ENCODE data around the gene CLSTN3. TPM values are rescaled to one million over a fixed set of nuclear protein-coding genes. Genes with fewer than 3 reads are reported as not detected.

The CLSTN3 gene
- total RNA-seq, 1 experiment from 2014 or later = 40.2 TPM

DNA sequence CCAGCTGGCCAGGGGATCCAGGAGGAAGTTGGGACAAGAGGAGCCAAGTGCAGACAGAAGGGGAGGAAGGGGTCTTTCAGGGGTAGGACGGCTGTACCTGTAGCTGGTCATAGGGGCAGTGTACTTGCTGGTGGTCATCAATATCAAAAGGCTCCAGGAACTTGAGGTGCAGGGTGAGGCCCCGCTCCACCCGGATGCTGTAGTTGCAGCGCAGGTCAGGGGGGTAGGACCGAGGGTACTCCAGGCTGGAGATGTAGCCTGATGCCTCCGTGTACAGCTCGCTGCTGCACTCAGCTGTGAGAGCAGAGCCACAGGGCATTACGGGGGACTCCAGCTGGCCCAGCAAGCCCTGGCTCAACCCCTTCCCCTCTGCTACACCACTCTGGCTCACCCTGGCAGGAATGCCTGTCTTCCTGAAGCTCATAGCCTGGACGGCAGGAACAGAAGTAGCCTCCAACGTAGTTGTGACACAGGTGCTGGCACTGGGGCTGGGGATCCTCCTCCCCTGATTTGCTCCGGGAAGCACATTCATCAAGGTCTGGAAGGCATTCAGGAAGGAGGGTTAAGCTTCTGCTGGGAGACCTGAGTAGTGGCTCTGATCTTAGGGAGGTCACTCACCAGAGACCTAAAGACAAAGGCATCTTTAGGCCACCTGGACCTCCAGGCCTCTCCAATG lies 40.8 kb upstream of the CLSTN3 start:
- H3K9me3 Mint-ChIP-seq (ENCODE audit: unreplicated experiment) = no peaks in the 10 kb centered on the region
- no TSS peak for BruUV-seq (replicated peaks)
- H3K36me3 ChIP-seq (ENCODE audit: control insufficient read depth, insufficient read depth, low read length) = no peaks in the 10 kb centered on the region
- intact Hi-C loops (cut with micrococcal nuclease; ENCODE audit: unreplicated experiment) = no loop called here
- H3K27ac Mint-ChIP-seq (ENCODE audit: unreplicated experiment) = no peak overlapping the region
- peaks cover 5% of the 10 kb centered on the region; the same call in 1 of the 2 replicates for H3K4me1 ChIP-seq
- H3K27me3 Mint-ChIP-seq (ENCODE audit: insufficient read depth, unreplicated experiment) = no peaks in the 10 kb centered on the region
- no peaks in the 10 kb centered on the region for H3K4me1 Mint-ChIP-seq (ENCODE audit: low read depth, unreplicated experiment)
- CTCF ChIA-PET = interaction anchor here (0.6 to 2.1 kb wide), 4 partner anchors 19 to 143 kb away, joined by 3 to 4 read pairs (median 3); partner anchors contain the start of gene C1S
- TF ChIP-seq, protein P1, sequence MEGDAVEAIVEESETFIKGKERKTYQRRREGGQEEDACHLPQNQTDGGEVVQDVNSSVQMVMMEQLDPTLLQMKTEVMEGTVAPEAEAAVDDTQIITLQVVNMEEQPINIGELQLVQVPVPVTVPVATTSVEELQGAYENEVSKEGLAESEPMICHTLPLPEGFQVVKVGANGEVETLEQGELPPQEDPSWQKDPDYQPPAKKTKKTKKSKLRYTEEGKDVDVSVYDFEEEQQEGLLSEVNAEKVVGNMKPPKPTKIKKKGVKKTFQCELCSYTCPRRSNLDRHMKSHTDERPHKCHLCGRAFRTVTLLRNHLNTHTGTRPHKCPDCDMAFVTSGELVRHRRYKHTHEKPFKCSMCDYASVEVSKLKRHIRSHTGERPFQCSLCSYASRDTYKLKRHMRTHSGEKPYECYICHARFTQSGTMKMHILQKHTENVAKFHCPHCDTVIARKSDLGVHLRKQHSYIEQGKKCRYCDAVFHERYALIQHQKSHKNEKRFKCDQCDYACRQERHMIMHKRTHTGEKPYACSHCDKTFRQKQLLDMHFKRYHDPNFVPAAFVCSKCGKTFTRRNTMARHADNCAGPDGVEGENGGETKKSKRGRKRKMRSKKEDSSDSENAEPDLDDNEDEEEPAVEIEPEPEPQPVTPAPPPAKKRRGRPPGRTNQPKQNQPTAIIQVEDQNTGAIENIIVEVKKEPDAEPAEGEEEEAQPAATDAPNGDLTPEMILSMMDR (IDR thresholded peaks at IDR 0.05; ENCODE audit: insufficient read depth in 1 of 2, low read depth in 1 of 2, low read length in 1 of 2, severe bottlenecking in 1 of 2, unreplicated experiment in 1 of 2) = no peak
- POLR2A ChIA-PET = interaction anchor here (1.7 kb wide), 1 partner anchor 145 kb away, joined by 4 read pairs; the partner anchor contains the start of gene C12orf57
- DNase-seq = peak in 1 of 2 experiments; percentile 31
- peaks cover 5% of the 10 kb centered on the region for H3K36me3 Mint-ChIP-seq (ENCODE audit: insufficient read depth, unreplicated experiment)
- H3K4me3 Mint-ChIP-seq (ENCODE audit: unreplicated experiment) = no peak overlapping the region
- H3K9me3 ChIP-seq = no peaks in the 10 kb centered on the region
- no peaks in the 10 kb centered on the region for H3K27me3 ChIP-seq (replicated peaks; ENCODE audit: control insufficient read depth, insufficient read depth, low read length)
- no peak overlapping the region for H3K4me3 ChIP-seq (ENCODE audit: low read depth, low read length)

DNA sequence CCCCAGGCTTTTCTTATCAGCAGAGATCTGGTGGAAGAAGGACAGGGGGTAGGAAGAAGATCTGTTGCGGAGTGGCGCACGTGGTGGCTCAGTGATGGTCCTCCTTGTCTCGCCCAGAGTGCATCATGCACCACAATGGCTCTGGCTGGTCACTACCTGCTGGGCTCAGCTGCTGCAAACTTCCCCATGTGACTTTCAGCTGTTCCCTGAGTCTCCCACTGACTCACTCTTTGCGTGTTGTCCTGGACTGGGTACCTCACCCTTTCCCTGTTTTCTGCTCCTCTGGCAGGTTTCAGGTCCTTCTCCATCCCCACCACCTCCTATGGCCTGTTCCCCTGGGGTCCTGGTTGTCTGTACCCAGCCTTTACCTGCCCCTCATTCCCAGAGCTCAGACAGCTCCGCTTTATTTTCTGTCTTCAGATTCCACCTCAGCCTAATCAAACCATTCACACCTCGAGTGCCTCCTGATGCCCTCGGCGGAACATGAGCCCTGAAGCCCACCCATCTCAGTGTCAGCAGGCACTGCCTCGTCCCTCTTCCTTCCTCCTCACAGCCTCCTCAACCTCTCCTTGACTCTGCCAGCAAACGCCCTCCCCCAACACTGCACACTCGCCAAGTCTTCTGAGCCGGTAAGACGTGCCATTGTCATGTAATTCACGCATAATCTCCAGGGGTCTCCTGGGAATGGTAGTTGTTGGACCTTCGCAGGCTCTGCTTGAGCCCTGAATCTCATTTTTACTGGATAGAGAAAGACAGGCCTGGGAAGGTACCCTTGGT lies 39.8 kb upstream of the CLSTN3 start:
- H3K36me3 Mint-ChIP-seq (ENCODE audit: insufficient read depth, unreplicated experiment) = peaks cover 9% of the 10 kb centered on the region
- Histone ChIP-seq H3K36me3 (ENCODE audit: control insufficient read depth, insufficient read depth, low read length) (no peaks in the 10 kb centered on the region), H3K9me3 (no peaks in the 10 kb centered on the region), H3K4me1 (peaks cover 5% of the 10 kb centered on the region; the same call in 1 of the 2 replicates), H3K4me3 (ENCODE audit: low read depth, low read length) (no peak overlapping the region), H3K27me3 (replicated peaks; ENCODE audit: control insufficient read depth, insufficient read depth, low read length) (no peaks in the 10 kb centered on the region)
- no peak overlapping the region for H3K27ac Mint-ChIP-seq (ENCODE audit: unreplicated experiment)
- H3K4me3 Mint-ChIP-seq (ENCODE audit: unreplicated experiment) = no peak overlapping the region
- H3K4me1 Mint-ChIP-seq (ENCODE audit: low read depth, unreplicated experiment) = no peaks in the 10 kb centered on the region
- TF ChIP-seq, protein P1 (IDR thresholded peaks at IDR 0.05; ENCODE audit: insufficient read depth in 1 of 2, low read depth in 1 of 2, low read length in 1 of 2, severe bottlenecking in 1 of 2, unreplicated experiment in 1 of 2) = no peak
- no TSS peak for BruUV-seq (replicated peaks)
- POLR2A ChIA-PET = interaction anchor here (1.7 kb wide), 1 partner anchor 146 kb away, joined by 4 read pairs; the partner anchor contains the start of gene C12orf57
- DNase-seq = no peak
- CTCF ChIA-PET = interaction anchor here (1.0 to 2.1 kb wide), 5 partner anchors 18 to 146 kb away, joined by 3 to 9 read pairs (median 4); partner anchors contain the start of gene C1S
- no peaks in the 10 kb centered on the region for H3K9me3 Mint-ChIP-seq (ENCODE audit: unreplicated experiment)
- no peaks in the 10 kb centered on the region for H3K27me3 Mint-ChIP-seq (ENCODE audit: insufficient read depth, unreplicated experiment)
- intact Hi-C loops (cut with micrococcal nuclease; ENCODE audit: unreplicated experiment) = loop anchor here (5.0 kb wide), 2 partner anchors 73 to 128 kb away; partner anchors contain the start of gene LPCAT3

DNA sequence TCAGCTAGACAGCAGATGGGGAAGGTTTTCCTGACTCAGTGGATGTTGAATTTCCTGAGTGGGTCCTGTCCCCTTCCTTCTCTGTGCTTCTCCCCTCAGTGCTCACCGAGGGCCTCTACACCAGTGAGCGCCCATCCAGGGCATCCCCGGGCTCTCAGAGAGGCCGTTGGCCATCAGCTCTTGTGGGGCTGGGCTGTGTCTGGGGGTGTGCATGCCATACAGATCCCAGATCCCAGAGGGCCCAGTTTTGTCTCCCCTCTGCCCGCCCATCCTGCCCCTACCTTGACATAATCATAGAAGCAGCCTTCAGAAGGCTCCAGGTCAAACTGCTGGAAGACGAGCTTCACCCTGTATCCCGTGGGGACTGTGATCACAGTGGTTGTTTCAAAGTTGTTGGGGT lies 39.0 kb upstream of the CLSTN3 start:
- H3K27me3 Mint-ChIP-seq (ENCODE audit: insufficient read depth, unreplicated experiment) = no peaks in the 10 kb centered on the region
- TF ChIP-seq, protein P1 (IDR thresholded peaks at IDR 0.05; ENCODE audit: insufficient read depth in 1 of 2, low read depth in 1 of 2, low read length in 1 of 2, severe bottlenecking in 1 of 2, unreplicated experiment in 1 of 2) = no peak
- H3K36me3 Mint-ChIP-seq (ENCODE audit: insufficient read depth, unreplicated experiment) = peaks cover 12% of the 10 kb centered on the region
- ChIA-PET CTCF (interaction anchor here (0.9 to 2.0 kb wide), 3 partner anchors 18 to 147 kb away, joined by 4 to 9 read pairs (median 6); partner anchors contain the start of genes C1RL and C1S), POLR2A (no interaction called here)
- Histone ChIP-seq H3K36me3 (ENCODE audit: control insufficient read depth, insufficient read depth, low read length) (no peaks in the 10 kb centered on the region), H3K4me3 (ENCODE audit: low read depth, low read length) (no peak overlapping the region), H3K9me3 (no peaks in the 10 kb centered on the region), H3K4me1 (peaks cover 5% of the 10 kb centered on the region; the same call in 1 of the 2 replicates), H3K27me3 (replicated peaks; ENCODE audit: control insufficient read depth, insufficient read depth, low read length) (no peaks in the 10 kb centered on the region)
- BruUV-seq (replicated peaks) = no TSS peak
- intact Hi-C loops (cut with micrococcal nuclease; ENCODE audit: unreplicated experiment) = loop anchor here (5.0 kb wide), 2 partner anchors 74 to 129 kb away; partner anchors contain the start of gene LPCAT3
- no peaks in the 10 kb centered on the region for H3K4me1 Mint-ChIP-seq (ENCODE audit: low read depth, unreplicated experiment)
- H3K9me3 Mint-ChIP-seq (ENCODE audit: unreplicated experiment) = no peaks in the 10 kb centered on the region
- no peak overlapping the region for H3K27ac Mint-ChIP-seq (ENCODE audit: unreplicated experiment)
- H3K4me3 Mint-ChIP-seq (ENCODE audit: unreplicated experiment) = no peak overlapping the region
- no peak for DNase-seq

Measured in Caco-2 (cell line).